ENCODE measurements around the gene SLC17A9.

GRCh38 chr20:62946918-62947317, 5.6 kb upstream of the SLC17A9 start:
- TF ChIP-seq GATA2 (IDR thresholded peaks at IDR 0.05; ENCODE audit: low read depth, low read length) (peak; percentile 82), GATA3 (IDR thresholded peaks at IDR 0.05; ENCODE audit: low read depth, low read length) (no peak)

Data from SH-SY5Y (cell line).